T1000 (cell line): ENCODE data around the gene COG2.

Source experiments
- DNase-seq: peaks from one replicate; lab custom pipeline; 2025; ENCODE audit warnings: mixed read lengths; lab: John Stamatoyannopoulos, UW

Gene COG2

GRCh38 chr1:230701895-230702768, 59.9 kb downstream of the COG2 start:
- DNase-seq, result no peak

GRCh38 chr1:230702934-230703678, 60.8 kb downstream of the COG2 start:
- DNase-seq, result no peak

GRCh38 chr1:230703679-230704385, 61.6 kb downstream of the COG2 start:
- DNase-seq, result no peak

- no peak for DNase-seq
These were observed 62.5 kb downstream of the COG2 start for GRCh38 chr1:230704830-230705229.

- no peak for DNase-seq
These were observed 63.2 kb downstream of the COG2 start for GRCh38 chr1:230705289-230706019.

GRCh38 chr1:230706020-230706699, 63.9 kb downstream of the COG2 start:
- DNase-seq, result no peak

DNA sequence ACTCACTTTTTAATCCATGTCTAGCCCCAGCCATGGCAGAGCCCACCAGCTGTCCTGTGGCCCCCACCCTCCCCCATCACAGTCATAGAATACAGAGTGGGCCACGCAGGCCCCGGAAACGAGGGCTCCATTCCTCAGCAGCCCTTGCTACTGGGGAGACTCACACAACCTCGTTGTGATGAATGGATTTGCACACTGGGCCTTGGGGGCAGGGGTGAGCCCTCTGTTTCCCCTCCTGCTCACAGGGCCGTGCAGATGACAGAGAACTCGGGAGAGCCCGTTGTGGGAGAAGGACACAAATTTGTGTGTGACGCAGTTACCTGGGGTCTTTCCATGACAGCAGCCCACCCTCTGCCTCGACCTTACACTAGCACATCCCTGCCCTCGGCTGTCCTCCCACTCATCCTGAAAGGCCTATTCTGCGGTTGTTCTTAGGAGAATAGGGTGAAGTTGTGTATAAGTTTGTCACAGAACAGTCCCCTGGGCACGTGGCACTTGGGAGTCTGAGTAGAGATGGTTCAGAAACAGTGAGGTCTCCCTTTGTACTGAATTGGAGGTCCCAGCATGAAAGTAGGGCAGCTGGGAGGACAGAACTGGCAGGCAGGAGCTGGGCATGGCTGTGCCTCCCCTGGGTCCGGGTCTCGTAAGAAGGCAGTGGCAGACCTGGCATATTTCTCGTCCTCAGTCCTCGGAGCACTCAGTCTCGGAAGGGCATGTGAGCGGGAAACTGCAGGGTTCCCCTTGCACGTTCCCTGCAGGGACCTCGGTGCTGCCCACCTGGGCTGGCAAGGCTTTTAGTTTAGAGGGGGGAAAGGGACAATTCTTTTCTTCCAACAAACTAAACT, 64.8 kb downstream of the COG2 start:
- DNase-seq, result no peak

DNA sequence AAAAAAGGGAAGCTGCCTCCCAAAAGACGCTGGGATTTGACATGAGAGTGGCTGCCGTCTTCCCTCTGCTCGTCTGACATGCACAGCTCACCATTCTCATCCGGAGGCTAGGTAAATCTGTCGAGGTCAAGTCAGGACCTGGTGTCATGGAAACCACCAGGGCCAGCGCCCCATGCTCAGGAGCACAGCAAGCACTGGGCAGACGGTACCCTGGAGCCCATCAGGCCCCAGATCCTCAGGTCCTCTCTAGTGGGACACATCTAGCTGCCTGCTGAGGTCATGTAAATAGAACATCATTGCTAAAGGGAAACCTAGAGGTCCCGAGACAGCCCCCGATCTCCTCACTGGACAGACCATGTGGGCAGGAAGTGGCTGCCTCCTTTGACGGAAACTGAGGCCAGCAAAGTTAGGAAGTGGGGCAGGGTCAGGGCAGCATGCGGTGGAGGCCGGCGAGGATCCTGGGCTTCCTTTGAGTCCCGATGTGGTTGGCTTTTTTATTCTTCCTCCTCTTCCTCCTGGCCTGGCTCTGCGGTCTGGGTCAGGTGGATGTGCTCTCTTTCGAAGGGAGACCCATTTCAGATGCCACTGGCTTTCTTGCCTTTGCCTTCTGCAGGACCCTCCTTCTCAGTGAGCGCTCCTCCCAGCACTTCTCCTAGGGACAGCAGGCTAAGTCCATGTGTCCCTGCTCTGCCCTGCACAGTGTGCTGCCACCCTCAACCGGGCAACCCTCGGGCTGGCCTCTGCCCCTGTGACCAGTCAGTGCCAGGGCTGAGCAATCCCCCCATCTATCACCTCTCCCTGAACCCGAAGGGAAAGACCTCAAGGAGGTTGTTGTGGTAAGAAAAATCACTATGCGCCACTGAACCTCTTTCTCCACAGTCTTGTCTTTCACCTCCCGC, 65.7 kb downstream of the COG2 start:
- no peak for DNase-seq

- DNase-seq, result no peak
These were observed 66.6 kb downstream of the COG2 start for GRCh38 chr1:230708631-230709580.

DNA sequence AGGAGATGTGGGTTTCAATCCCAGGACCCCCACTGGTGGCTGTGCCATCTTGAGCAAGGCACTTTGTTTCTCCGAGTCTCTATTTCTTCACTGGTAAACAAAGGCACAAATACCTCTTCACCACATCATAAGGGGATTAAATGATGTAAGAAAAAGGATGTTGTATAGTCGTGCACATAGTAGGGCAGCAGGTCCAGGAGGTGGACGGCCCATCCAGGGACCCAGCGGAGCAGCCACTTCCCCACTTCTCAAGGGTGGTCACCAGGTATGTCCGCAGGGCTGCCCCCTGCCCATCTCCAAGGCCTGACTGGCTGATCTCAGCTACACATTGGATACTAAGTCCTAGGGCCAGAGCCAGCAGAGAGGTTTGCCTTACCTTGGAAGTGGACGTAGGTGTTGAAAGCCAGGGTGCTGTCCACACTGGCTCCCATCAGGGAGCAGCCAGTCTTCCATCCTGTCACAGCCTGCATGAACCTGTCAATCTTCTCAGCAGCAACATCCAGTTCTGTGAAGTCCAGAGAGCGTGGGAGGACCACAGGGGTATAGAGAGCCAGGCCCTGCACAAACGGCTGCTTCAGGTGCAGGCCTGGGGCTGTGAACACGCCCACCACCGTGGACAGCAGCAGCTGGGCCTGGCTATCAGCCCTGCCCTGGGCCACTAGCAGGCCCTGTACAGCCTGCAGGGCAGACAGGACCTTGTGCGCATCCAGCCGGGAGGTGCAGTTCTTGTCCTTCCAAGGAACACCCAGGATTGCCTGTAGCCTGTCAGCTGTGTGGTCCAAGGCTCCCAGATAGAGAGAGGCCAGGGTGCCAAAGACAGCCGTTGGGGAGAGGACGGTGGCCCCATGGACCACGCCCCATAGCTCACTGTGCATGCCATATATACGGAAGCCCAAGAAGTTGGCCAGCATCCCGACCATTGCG, 67.6 kb downstream of the COG2 start:
- DNase-seq, result no peak

GRCh38 chr1:230710543-230710904, 68.2 kb downstream of the COG2 start:
- DNase-seq, result no peak

DNA sequence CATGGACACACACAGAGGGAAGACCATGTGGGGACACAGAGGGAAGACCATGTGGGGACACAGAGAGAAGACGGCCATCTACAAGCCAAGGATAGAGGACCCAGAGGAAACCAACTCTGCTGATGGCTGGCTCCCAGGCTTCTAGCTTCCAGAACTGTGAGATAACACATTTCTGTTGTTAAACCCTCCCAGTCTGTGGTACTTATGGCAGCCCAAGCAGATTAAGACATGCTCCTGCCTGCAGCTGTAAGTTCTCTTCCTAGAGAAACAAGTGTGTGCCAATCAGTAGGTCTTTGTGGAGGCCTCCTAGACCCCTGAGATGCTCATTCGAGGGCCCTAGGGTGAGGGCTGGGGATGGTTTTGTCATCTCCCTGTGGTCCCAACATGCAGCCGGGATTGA, 69.0 kb downstream of the COG2 start:
- DNase-seq, result no peak

DNA sequence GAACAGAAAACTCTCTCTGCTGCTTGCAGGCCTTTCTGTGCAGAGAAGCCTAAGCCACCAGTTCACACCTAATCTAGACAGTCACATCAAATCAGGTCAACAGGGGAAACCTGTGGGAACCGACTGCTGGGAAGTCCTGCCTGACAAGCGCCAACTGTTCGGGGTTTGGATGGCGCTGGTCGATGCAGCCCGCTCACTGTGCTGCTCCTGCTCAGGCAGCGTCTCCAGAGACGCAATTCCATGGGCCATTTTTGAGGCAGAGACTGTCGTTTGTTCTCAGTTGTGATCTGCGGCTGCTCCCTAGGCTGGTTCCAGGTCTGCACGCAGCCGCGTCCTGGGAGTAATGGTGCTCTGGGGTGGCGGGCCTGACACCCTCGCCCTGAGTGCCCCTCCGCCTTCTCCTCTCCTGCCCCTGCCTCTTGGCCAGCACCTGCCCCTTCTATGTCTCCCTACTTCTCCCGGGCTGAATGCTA, 70.2 kb downstream of the COG2 start:
- no peak for DNase-seq

- DNase-seq, result no peak
These were observed 70.9 kb downstream of the COG2 start for GRCh38 chr1:230713138-230713537.

DNA sequence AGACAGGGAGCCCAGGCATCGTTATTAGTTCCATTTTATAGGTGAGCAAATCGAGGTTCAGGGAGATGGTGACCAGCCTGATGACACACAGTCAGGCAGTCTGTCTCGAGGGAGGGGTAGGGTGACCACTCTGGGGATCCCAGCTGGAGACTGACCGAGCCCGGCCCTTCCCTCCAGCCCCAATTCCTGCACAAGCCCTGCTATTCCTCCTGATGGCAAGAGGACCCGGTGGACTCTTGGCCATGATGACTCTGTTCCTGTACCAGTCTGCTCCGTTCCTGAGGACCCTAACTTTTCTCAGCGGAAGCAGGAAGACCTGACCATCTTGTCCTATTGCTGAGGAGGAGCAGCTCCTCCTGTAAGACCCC, 71.2 kb downstream of the COG2 start:
- DNase-seq, result no peak

DNA sequence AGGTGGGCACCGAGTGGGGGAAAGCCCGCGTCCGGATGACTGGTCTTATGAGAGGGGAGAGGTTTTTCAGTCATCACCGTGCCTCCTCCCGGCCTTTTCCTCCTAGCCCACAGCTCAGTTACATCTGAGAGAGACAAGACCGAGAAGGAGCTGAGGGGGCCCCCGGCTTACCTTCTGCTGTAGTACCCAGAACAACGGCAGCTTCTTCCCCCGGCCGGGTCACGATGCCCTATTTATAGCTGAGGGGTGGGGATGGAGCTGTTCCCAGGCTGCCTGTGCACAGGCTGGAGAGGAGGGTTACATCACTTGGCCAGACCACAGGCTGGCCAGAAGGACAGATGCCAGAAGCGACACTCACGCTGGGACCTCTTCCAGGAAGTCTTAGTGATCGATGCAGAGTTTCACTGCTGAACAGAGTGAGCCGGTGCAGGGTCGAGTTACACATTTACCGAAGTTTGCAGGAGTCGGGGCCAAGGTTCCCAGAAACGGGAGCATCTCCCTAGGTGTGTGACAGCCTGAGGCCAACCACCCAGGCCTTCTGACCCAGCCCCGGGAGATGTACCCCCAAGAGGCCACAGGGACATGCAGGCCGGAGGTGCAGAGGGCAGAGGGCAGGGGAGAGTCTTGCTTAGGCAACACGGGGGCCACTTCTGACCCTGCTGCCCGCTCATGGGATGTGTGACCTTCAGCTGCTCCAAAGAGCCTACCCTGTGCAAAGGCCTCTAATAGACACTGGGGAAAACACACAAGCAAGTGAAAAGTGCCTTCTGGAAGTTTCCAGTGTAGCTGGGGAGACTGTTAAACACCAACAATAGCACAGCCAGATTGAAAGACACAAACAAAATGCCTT, 71.9 kb downstream of the COG2 start, which contains the start of gene AGT:
Gene AGT (minus strand): TSS at position 208 of the 850 bp plus-strand sequence. CDS start 3,299 bp downstream, outside the sequence.
- DNase-seq, result no peak
